Skin epidermis (tissue), 12 donors: ENCODE data around the gene SNAP29.
"Not testable (repeated sequence)": the region's sequence is repeated elsewhere in the genome, so short reads cannot be mapped to it uniquely, and the experiment has no call there.

Source experiments
- H3K27ac ChIP-seq, 21 experiments: fragments of 200-600 bp; sonication (generic) in 11 of 21; one replicate each; pipeline ENCODE4 v1.5.0; 2020; ENCODE audit warnings: mild to moderate bottlenecking in 3 of 21, inconsistent platforms in 2 of 21, moderate library complexity in 2 of 21
- H3K4me3 ChIP-seq, 7 experiments: fragments of 200-600 bp; sonication (generic) in 2 of 7; one replicate each; pipeline ENCODE4 v1.5.0; 2020; ENCODE audit warnings: inconsistent platforms in 2 of 7, mild to moderate bottlenecking in 2 of 7, moderate library complexity in 1 of 7

SNAP29 gene

GRCh38 chr22:20889025-20889704, 30.4 kb downstream of the SNAP29 start:
- no peak overlapping the region for H3K4me3 ChIP-seq
- no peak overlapping the region for H3K27ac ChIP-seq

DNA sequence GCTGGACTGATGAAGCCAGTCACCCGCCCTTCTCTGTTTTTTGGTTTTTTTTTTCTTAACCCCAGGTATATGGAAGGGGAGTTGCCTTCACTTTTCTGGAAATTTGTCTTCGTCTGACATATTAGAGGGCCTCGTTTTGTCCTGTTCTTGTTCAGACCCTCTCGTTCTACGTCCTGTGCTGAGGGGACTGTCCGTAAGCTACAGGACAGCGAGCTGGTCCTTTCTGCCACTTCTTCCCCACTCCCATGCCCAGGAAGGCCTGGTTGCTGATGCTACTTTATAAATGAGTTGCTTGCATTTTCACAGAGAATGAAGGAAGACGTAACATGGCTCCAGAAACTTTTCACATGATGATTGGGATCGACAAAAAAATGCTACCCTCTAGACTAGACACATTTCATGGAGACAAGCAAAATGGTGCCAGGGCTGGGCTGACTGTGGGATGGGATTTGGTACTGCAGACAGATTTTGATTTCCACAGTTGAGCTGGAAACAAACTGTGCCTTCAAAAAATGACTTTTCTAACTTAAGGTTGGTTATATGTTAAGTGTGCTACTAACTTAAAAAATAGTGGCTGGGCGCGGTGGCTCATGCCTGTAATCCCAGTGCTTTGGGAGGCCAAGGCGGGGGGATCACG, 31.2 kb downstream of the SNAP29 start:
- Histone ChIP-seq H3K27ac (no peak overlapping the region), H3K4me3 (no peak overlapping the region)

DNA sequence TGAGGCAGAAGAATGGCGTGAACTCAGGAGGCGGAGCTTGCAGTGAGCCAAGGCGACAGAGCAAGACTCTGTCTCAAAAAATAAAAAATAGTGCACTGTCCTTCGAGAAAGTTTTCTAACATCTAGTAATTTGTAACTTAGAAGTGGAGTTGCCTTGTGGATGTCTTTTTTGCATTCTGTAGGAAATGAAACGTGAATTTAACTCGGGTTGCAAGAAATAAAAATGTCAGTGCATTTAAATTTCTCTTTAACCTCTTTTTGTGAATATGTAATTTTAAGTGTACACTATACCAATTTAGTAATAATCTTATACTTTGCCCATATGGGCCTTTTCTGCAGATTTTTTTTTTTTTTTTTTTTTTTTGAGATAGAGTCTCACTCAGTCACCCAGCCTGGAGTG, 32.2 kb downstream of the SNAP29 start:
- H3K27ac ChIP-seq = no peak overlapping the region
- H3K4me3 ChIP-seq = no peak overlapping the region

- H3K27ac ChIP-seq, H3K4me3 ChIP-seq: not testable (repeated sequence)
Measured at GRCh38 chr22:20897737-20898136, 38.9 kb downstream of the SNAP29 start.

DNA sequence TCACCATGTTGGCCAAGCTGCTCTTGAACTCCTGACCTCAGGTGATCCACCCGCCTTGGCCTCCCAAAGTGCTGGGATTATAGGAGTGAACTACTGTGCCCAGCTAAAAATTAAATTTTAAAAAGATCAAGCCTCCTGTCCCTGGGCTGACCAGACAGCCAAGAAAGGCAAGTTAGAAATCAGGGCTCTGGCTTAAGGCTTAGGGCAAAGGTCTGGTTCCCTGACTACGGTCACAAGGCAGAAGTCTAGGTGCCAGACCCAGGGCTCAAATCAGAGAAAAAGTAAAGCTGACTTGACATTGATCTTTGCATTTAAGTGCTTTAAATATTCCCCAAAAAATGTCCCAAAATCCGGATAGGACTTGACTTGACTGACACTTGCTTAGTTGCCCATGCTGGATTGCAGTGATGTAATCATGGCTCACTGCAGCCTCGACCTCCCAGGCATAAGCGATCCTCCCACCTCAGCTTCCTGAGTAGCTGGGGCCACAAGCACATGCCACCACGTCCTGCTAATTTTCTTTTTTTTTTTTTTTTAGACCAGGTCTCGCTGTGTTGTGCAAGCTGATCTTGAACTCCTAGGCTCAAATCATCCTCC, 41.1 kb downstream of the SNAP29 start:
- Histone ChIP-seq H3K4me3 (no peak overlapping the region), H3K27ac (no peak overlapping the region)

GRCh38 chr22:20901093-20902033, 42.6 kb downstream of the SNAP29 start:
- not testable (repeated sequence) for H3K27ac ChIP-seq, H3K4me3 ChIP-seq

- H3K4me3 ChIP-seq = no peak overlapping the region
Measured at GRCh38 chr22:20903093-20903492, 44.3 kb downstream of the SNAP29 start.

GRCh38 chr22:20904008-20904979, 45.5 kb downstream of the SNAP29 start:
- Histone ChIP-seq H3K27ac (peak overlapping the region in 11 of 21 experiments; percentile 19 to 69 (median 39)), H3K4me3 (no peak overlapping the region)

More at GRCh38 chr22:20903093-20903492, 44.3 kb downstream of the SNAP29 start:
- no peak overlapping the region for H3K27ac ChIP-seq

GRCh38 chr22:20904980-20905355, 46.2 kb downstream of the SNAP29 start:
- no peak overlapping the region for H3K4me3 ChIP-seq
- H3K27ac ChIP-seq = peak overlapping the region in 9 of 21 experiments; percentile 31 to 69 (median 50)

GRCh38 chr22:20905415-20906386, 46.9 kb downstream of the SNAP29 start:
- H3K27ac ChIP-seq = peak overlapping the region in 8 of 21 experiments; percentile 34 to 69 (median 52)
- no peak overlapping the region for H3K4me3 ChIP-seq

GRCh38 chr22:20906387-20906767, 47.6 kb downstream of the SNAP29 start:
- Histone ChIP-seq H3K4me3 (no peak overlapping the region), H3K27ac (no peak overlapping the region)

DNA sequence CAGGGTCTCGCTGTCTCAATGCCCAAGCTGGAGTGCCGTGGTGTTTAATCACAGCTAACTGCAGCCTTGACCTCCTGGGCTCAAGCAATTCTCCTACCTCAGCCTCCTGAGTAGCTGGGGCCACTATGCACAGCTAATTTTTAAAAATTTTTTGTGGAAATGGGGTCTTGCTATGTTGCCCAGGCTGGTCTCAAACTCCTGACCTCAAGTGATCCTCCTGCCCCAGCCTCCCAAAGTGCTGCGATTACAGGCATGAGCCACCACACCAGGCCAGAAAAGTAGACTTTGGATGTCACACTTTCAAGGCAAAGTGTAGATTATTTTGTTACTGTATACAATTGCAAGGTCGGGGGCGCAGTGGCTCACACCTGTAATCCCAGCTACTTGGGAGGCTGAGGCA, 49.9 kb downstream of the SNAP29 start:
- not testable (repeated sequence) for H3K4me3 ChIP-seq, H3K27ac ChIP-seq

DNA sequence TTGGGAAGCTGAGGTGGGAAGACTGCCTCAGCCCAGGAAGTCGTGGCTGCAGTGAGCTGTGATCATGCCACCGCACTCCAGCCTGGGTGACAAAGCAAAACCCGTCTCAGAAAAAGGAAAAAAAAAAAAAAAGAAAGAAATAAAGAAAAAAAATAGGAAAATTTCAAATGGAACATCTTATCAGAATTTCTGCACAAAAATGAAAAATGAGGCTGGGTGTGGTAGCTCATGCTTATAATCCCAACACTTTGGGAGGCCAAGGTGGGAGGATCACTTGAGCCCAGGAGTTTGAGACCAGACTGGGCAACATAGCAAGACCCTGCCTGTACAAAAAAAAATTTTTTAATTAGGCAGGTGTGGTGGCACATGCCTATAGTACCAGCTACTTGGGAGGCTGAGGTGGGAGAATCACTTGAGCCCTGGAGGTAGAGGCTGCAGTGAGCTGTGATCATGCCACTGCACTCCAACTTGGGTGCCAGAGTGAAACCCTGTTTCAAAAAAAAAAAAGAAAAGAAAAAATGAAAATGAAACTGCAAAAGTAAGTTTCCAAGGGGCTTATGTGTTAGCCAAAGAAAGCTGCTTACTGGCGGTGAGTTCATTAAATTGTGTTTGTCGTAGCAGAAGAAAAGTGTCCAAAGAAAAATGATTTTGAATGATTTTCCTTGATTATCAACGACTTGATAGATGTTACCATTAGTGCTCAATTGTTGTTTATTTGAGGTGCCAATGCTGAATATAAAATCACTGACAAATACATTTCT, 50.9 kb downstream of the SNAP29 start:
- Histone ChIP-seq H3K4me3 (no peak overlapping the region), H3K27ac (no peak overlapping the region)

GRCh38 chr22:20912494-20912893, 53.7 kb downstream of the SNAP29 start:
- H3K27ac ChIP-seq = no peak overlapping the region
- no peak overlapping the region for H3K4me3 ChIP-seq

- H3K27ac ChIP-seq = peak within 1 kb of the TSS; percentile 64 to 100 (median 97)
- peak within 1 kb of the TSS; percentile 52 to 100 (median 93) for H3K4me3 ChIP-seq
Measured at GRCh38 chr22:20916916-20917810, 58.4 kb downstream of the SNAP29 start, which contains the start of gene CRKL. Gene CRKL, plus strand, starts transcription at chr22:20917407. Its CDS starts 528 bp downstream, at chr22:20917935.

- peak overlapping the region; percentile 52 to 100 (median 93) for H3K4me3 ChIP-seq
- peak overlapping the region in 17 of 21 experiments; percentile 9 to 100 (median 96) for H3K27ac ChIP-seq
Measured at GRCh38 chr22:20918663-20919218, 59.9 kb downstream of the SNAP29 start.
